ENCODE results near the gene MRPL48.
A peak's percentile ranks its signal among the peaks of the same experiment; 100 is the strongest.
"Not testable (repeated sequence)": the region's sequence is repeated elsewhere in the genome, so short reads cannot be mapped to it uniquely, and the experiment has no call there.

The MRPL48 gene

DNA sequence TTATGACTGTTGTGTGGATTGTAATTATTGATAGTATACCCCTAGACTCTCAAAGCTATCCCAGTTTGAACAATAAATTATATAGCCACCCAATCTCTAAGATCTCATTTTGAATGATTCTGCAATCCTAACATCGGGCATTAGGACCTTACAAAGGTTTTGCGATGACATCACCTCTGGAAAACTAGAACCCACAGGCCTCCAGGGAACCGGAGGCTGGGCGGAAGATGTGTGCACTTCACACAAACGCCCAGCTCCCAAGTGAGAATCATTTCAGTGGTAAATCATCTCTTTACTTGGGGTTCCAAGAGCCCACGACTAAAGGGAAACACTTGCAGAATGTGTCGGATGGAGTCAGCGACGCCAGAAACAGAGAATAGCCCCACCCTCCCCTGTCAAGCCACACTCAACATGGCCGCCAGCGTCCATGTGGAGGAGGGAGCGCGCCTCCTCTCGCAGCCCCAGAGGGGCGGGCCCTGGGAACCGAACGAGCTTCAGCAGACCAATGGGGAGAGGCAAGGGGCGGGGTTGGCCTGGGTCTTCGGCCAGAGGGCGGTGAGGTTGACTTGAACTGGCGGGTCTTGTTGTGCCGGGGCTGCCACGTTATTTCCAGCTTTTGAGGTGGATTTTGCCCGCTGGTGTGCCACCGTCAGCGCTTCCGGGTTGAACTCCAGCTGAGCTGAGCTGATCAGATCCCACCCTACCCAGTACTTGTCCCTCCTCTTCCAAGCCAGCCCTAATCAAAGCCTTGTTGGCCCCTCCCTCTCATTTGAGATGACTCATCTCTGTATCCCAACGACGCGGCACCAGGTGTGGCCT, 8.4 kb upstream of the MRPL48 start:
- peak; percentile 95 for DNase-seq (ENCODE audit: low read depth)

DNA sequence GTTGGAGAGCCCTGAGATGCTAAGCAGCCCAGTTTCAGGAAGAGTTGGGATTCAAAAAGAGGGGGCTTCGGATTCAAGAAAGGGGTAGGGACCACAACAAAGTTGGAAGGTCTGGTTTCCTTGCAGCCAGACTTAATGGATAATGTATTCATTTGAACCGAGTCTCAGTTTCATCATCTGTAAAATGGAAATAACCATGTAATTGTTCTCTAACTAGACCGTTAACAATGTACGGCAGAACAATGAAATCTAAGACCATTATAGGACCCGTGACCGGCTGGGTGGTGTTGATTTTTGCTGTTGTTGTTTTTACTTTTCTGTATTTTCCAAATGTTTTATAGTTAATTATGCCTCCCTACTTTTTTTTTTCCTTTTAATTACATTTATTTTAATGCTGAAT, 6.4 kb upstream of the MRPL48 start:
- DNase-seq (ENCODE audit: low read depth) = no peak

- DNase-seq (ENCODE audit: low read depth) = no peak
These were observed 4.1 kb upstream of the MRPL48 start for GRCh38 chr11:73783483-73784020.

GRCh38 chr11:73784080-73784634, 3.5 kb upstream of the MRPL48 start:
- DNase-seq (ENCODE audit: low read depth) = no peak

DNA sequence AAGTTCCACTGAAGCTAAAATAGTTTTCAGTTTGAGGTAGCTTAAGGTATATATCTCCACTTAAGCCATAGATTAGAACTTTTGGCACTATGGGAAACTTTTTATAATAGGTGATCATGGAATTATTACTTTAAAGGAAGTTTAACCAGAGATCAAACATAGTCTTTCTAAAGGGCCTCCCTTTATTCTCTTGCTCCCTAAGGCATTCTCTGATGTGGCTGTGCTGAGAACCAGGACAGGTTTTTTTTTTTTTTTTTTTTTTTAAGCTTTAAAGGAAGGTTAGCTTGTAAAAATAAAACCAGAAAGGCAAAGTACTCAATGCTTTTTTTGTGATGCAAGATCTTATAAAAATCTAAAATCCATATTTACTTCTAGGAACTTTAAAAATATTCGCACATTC, 2.9 kb upstream of the MRPL48 start:
- no peak for DNase-seq (ENCODE audit: low read depth)

GRCh38 chr11:73785467-73785866, 2.2 kb upstream of the MRPL48 start:
- not testable (repeated sequence) for DNase-seq (ENCODE audit: low read depth)

GRCh38 chr11:73787051-73787642, 527 bp upstream of the MRPL48 start:
- DNase-seq (ENCODE audit: low read depth) = no peak

- DNase-seq (ENCODE audit: low read depth) = no peak
These were observed 1.6 kb downstream of the MRPL48 start for GRCh38 chr11:73789279-73789670.

DNA sequence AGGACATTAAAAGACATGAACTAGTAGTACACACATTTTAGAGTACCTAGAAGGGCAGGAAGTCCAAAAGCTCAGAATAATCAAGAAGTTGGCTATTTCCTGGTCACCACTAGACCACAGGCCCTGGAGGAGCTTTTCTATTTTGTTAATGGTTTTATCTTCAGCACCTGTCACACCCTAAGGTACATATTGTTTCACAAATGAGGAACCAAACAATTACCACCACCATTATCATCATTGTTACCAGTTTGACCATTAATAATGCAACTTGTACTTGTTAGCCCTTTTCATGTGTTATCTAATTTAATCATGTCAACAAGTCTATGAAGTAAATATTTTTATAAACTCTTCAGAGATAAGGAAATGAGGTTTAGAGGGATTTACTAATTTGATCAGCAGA, 4.9 kb downstream of the MRPL48 start:
- DNase-seq (ENCODE audit: low read depth) = no peak

GRCh38 chr11:73795925-73796632, 8.4 kb downstream of the MRPL48 start:
- DNase-seq (ENCODE audit: low read depth) = no peak

GRCh38 chr11:73797457-73797856, 9.8 kb downstream of the MRPL48 start:
- no peak for DNase-seq (ENCODE audit: low read depth)

DNA sequence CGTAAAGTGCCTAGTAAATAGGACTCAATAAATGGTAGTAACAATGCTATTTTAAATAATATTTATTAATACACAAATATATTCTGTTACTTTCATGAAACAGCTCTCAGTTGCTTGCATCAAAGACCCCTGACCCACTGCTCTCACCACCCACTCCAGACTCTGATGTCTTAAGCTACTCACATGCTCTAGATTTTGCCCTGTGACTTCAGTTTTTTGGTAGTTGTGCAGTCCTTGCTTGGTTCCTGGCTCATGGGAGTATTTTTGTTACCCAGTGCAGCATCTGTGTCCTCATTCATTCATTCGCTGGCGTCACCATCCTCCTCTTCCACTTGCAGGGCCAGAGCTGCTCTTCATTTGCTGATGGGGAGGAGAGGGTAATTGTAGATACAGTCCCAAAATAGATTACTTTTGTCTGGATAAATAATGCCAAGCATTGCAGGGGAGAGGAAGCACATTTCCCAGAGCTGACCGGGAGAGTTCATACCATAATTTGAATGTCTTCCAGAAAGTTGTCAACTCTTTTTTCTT, 12.7 kb downstream of the MRPL48 start:
- no peak for DNase-seq (ENCODE audit: low read depth)

DNA sequence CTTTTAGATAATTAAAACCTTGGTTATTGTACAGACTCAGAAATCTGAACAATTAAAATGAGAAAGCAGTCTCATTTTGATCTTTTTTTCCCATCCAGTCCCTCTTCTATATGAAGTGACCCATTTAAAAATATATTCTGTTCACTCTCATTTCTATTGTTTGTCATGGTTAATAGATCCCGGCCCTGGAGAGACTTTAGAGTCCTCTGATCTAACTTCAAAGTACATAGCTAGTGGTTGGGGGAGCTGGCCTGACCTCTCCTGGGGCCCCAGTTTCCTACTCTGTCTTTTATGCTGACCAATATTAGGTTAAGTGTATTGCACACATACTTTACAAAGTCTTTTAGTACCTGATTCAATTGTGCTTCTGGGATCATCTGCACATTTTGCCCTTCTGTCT, 13.5 kb downstream of the MRPL48 start:
- no peak for DNase-seq (ENCODE audit: low read depth)

DNA sequence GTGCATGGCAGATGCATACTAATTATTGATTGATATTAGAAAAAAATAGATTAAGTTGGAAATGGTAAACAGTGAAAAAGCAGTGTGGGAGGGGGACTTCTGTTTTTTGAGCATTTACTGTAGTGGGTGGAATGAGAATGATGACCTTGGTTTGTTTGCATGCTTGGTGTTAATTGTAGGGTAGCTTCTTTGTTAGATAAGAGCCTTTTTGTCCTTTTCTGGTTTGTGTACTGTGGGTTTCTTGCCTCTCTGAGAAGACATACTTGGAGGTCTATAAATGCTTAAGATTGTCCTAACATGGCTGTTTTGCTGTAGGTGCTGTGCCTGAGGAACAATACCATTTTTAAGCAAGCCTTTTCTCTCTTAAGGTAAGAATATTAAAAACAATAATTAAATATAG, 17.0 kb downstream of the MRPL48 start:
- no peak for DNase-seq (ENCODE audit: low read depth)

- no peak for DNase-seq (ENCODE audit: low read depth)
These were observed 20.4 kb downstream of the MRPL48 start for GRCh38 chr11:73808052-73808451.

DNA sequence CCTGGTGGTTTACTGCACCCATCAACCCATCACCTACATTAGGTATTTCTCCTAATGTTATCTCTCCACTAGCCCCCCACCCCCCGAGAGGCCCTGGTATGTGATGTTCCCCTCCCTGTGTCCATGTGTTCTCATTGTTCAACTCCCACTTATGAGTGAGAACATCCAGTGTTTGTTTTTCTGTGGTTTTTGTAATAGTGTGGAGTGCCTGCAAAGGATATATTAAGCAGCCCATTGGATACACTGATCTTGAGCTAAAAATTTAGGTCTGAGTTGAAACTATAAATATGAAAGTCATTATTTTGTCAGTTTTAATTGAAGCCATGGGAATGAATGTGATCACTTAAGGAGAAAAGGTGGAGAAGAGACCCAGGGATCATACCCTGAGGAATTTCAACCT, 23.0 kb downstream of the MRPL48 start:
- DNase-seq (ENCODE audit: low read depth) = no peak

DNA sequence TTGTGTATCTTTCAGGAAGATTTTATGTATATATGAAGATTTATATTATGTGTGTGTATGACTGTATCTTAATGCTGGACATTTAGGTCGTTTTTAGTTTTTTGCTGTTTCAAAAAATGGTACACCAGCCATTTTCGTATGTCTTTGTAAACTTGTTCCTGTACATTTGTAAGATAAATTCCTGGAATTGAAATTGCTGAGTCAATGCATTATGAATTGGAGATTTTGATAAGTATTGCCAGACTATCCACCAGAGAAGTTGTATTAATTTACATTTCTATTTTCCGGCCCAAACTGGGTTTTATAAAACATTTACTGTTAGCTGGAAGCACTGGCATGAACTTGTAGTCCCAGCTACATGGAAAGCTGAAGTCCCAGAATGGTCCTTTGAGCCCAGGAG, 24.6 kb downstream of the MRPL48 start:
- DNase-seq (ENCODE audit: low read depth) = no peak

GRCh38 chr11:73814812-73815211, 27.1 kb downstream of the MRPL48 start:
- no peak for DNase-seq (ENCODE audit: low read depth)

DNA sequence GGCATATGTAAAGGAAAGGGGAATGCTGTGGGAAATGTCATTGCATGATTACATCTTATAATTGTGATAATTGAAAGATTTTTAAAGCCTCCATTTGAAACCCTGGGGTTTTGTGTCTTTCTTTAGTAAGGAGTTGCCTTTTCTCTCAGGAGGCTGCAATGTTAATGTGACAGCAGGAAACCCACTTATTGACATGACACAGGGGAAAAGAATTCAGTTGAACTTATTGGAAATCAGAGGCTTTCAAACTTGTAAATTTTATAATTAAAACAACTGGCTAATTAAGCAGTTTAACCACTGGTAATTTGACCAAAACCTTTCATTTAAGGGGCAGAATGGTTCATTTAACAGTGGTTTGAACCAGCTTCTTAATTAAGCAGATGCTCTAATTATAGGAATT, 31.2 kb downstream of the MRPL48 start:
- DNase-seq (ENCODE audit: low read depth) = no peak

DNA sequence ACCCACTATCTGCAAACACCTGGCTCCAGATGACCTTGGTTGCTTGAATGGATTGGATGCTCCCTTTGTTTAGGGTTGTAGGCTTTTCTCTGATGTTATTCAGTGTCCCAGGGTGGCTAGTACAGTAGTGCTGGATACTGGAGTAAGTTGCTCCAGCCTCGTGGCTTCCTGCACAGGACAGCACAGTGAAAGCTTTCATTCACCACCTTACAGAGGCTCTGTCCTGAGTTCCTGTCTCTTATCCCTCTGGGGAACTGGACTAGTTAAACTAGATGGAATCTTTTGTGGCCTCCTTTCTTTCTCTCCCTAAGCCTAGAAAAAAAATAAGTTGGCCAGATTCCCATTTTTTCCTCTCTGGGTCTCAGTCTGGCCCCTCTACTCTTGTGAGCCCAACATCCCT, 42.6 kb downstream of the MRPL48 start:
- no peak for DNase-seq (ENCODE audit: low read depth)

DNA sequence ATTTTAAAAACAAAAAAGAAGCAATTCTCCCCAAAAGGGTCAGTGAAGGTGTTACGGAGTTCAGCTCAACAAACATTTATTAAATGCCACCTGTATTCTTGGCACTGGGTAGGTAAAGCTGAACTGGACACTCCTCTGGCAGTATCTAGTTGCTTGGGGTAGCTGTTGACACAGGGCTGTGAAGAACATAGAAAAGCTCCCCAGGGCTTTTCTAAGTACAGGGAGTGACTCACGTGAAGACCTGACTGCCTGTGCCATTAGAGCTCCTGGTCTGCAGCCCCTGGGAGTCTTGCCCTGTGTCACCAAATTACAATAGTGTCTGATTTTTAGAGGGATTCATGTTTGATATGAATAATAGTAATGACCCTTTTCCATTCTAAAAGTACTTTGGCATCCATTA, 45.4 kb downstream of the MRPL48 start:
- no peak for DNase-seq (ENCODE audit: low read depth)

- no peak for DNase-seq (ENCODE audit: low read depth)
These were observed 50.9 kb downstream of the MRPL48 start for GRCh38 chr11:73838443-73839122.
